ENCODE results near the gene HNRNPAB.

- TF ChIP-seq, protein P1, sequence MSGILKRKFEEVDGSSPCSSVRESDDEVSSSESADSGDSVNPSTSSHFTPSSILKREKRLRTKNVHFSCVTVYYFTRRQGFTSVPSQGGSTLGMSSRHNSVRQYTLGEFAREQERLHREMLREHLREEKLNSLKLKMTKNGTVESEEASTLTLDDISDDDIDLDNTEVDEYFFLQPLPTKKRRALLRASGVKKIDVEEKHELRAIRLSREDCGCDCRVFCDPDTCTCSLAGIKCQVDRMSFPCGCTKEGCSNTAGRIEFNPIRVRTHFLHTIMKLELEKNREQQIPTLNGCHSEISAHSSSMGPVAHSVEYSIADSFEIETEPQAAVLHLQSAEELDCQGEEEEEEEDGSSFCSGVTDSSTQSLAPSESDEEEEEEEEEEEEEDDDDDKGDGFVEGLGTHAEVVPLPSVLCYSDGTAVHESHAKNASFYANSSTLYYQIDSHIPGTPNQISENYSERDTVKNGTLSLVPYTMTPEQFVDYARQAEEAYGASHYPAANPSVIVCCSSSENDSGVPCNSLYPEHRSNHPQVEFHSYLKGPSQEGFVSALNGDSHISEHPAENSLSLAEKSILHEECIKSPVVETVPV (CRISPR knock-in tag; IDR thresholded peaks at IDR 0.05) = no peak
- TF ChIP-seq ZFP30 (CRISPR knock-in tag; IDR thresholded peaks at IDR 0.05) = no peak
These were observed 33.3 kb downstream of the HNRNPAB start for GRCh38 chr5:178237431-178238312.
